SH-SY5Y (cell line): Measurements from ENCODE around the gene PEX14.

Experiments
- GATA2 ChIP-seq: IDR thresholded peaks from 2 replicates; pipeline ENCODE4 v1.6.1; 2011; ENCODE audit warnings: mild to moderate bottlenecking, low read depth, low read length
- GATA3 ChIP-seq: IDR thresholded peaks from 2 replicates; pipeline ENCODE4 v1.6.1; 2011; ENCODE audit warnings: low read depth, mild to moderate bottlenecking, low read length, moderate library complexity

DNA sequence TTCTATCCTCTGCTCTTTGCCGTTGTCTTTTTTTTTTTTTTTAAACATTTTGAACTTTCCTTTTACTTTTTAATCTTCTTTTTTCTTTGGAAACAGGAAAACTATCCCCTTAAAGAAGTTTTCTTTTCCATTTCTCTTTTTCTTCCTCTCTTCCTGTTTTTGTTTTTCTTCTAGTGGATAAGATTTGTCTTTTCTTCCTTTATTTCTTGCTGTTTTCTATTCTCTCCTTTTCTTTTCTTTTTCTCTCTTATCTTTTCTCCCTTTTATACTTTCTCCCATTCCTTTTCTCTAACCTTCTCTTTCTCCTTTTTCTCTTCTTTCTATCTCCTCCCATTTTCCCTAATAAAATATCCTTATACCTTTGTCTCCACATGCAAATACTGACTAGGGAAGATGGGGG lies 46.2 kb downstream of the PEX14 start:
- TF ChIP-seq GATA2 = no peak
- no peak for TF ChIP-seq GATA3
